ENCODE results near the gene DSCAM.

Gene DSCAM

GRCh38 chr21:40688106-40688864 is 158.7 kb downstream of the DSCAM start:
- H3K27ac ChIP-seq (ENCODE audit: low read depth, low read length, severe bottlenecking): peak overlapping the region; percentile 60
- peaks cover 4% of the 10 kb centered on the region for H3K4me1 ChIP-seq (ENCODE audit: control insufficient read depth, insufficient read depth, low read length, poor library complexity, severe bottlenecking)
- no CpG with 5 or more reads among the region's 5 CpGs for WGBS, 2 experiments (ENCODE audit: insufficient coverage in 2 of 2)
- no peaks in the 10 kb centered on the region for H3K9me3 ChIP-seq (ENCODE audit: control insufficient read depth, low read length)
- H3K4me3 ChIP-seq (ENCODE audit: extremely low read depth, insufficient read depth, low read length, poor library complexity, severe bottlenecking): no peak overlapping the region
- H3K36me3 ChIP-seq (ENCODE audit: control insufficient read depth, insufficient read depth, low read length): no peaks in the 10 kb centered on the region

GRCh38 chr21:40687625-40688024 is 159.3 kb downstream of the DSCAM start:
- Histone ChIP-seq H3K9me3 (ENCODE audit: control insufficient read depth, low read length) (no peaks in the 10 kb centered on the region), H3K36me3 (ENCODE audit: control insufficient read depth, insufficient read depth, low read length) (no peaks in the 10 kb centered on the region), H3K27ac (ENCODE audit: low read depth, low read length, severe bottlenecking) (peak overlapping the region; percentile 60), H3K4me1 (ENCODE audit: control insufficient read depth, insufficient read depth, low read length, poor library complexity, severe bottlenecking) (peaks cover 4% of the 10 kb centered on the region), H3K4me3 (ENCODE audit: extremely low read depth, insufficient read depth, low read length, poor library complexity, severe bottlenecking) (no peak overlapping the region)
- 37 to 100% methylated on average over 1 to 3 of the region's 4 CpGs for WGBS, 2 experiments (ENCODE audit: insufficient coverage in 2 of 2)

- 75 to 80% methylated on average over 2 to 3 of the region's 5 CpGs for WGBS, 2 experiments (ENCODE audit: insufficient coverage in 2 of 2)
- H3K4me3 ChIP-seq (ENCODE audit: extremely low read depth, insufficient read depth, low read length, poor library complexity, severe bottlenecking): no peak overlapping the region
- peaks cover 4% of the 10 kb centered on the region for H3K4me1 ChIP-seq (ENCODE audit: control insufficient read depth, insufficient read depth, low read length, poor library complexity, severe bottlenecking)
- H3K9me3 ChIP-seq (ENCODE audit: control insufficient read depth, low read length): no peaks in the 10 kb centered on the region
- no peaks in the 10 kb centered on the region for H3K36me3 ChIP-seq (ENCODE audit: control insufficient read depth, insufficient read depth, low read length)
- H3K27ac ChIP-seq (ENCODE audit: low read depth, low read length, severe bottlenecking): no peak overlapping the region
Observed at GRCh38 chr21:40686526-40686925, 160.4 kb downstream of the DSCAM start.

- no peaks in the 10 kb centered on the region for H3K36me3 ChIP-seq (ENCODE audit: control insufficient read depth, insufficient read depth, low read length)
- peaks cover 4% of the 10 kb centered on the region for H3K4me1 ChIP-seq (ENCODE audit: control insufficient read depth, insufficient read depth, low read length, poor library complexity, severe bottlenecking)
- 94 to 97% methylated on average over 2 to 3 of the region's 3 CpGs for WGBS, 2 experiments (ENCODE audit: insufficient coverage in 2 of 2)
- no peak overlapping the region for H3K27ac ChIP-seq (ENCODE audit: low read depth, low read length, severe bottlenecking)
- no peak overlapping the region for H3K4me3 ChIP-seq (ENCODE audit: extremely low read depth, insufficient read depth, low read length, poor library complexity, severe bottlenecking)
- H3K9me3 ChIP-seq (ENCODE audit: control insufficient read depth, low read length): no peaks in the 10 kb centered on the region
Observed at GRCh38 chr21:40685141-40685540, 161.8 kb downstream of the DSCAM start.

- Histone ChIP-seq H3K9me3 (ENCODE audit: control insufficient read depth, low read length) (no peaks in the 10 kb centered on the region), H3K27ac (ENCODE audit: low read depth, low read length, severe bottlenecking) (no peak overlapping the region), H3K4me1 (ENCODE audit: control insufficient read depth, insufficient read depth, low read length, poor library complexity, severe bottlenecking) (peaks cover 4% of the 10 kb centered on the region), H3K36me3 (ENCODE audit: control insufficient read depth, insufficient read depth, low read length) (no peaks in the 10 kb centered on the region), H3K4me3 (ENCODE audit: extremely low read depth, insufficient read depth, low read length, poor library complexity, severe bottlenecking) (no peak overlapping the region)
- 100% methylated on average over 1 of the region's 2 CpGs; no CpG with 5 or more reads in 1 of the 2 experiments for WGBS, 2 experiments (ENCODE audit: insufficient coverage in 2 of 2)
Observed at GRCh38 chr21:40684726-40685125, 162.2 kb downstream of the DSCAM start.

GRCh38 chr21:40683349-40683748 is 163.6 kb downstream of the DSCAM start:
- 85% methylated on average over 5 of the region's 5 CpGs for WGBS, 2 experiments (ENCODE audit: insufficient coverage in 2 of 2)
- Histone ChIP-seq H3K9me3 (ENCODE audit: control insufficient read depth, low read length) (no peaks in the 10 kb centered on the region), H3K4me3 (ENCODE audit: extremely low read depth, insufficient read depth, low read length, poor library complexity, severe bottlenecking) (no peak overlapping the region), H3K27ac (ENCODE audit: low read depth, low read length, severe bottlenecking) (no peak overlapping the region), H3K36me3 (ENCODE audit: control insufficient read depth, insufficient read depth, low read length) (no peaks in the 10 kb centered on the region), H3K4me1 (ENCODE audit: control insufficient read depth, insufficient read depth, low read length, poor library complexity, severe bottlenecking) (no peaks in the 10 kb centered on the region)

GRCh38 chr21:40681164-40681859 is 165.6 kb downstream of the DSCAM start:
- Histone ChIP-seq H3K27ac (ENCODE audit: low read depth, low read length, severe bottlenecking) (no peak overlapping the region), H3K4me1 (ENCODE audit: control insufficient read depth, insufficient read depth, low read length, poor library complexity, severe bottlenecking) (no peaks in the 10 kb centered on the region), H3K4me3 (ENCODE audit: extremely low read depth, insufficient read depth, low read length, poor library complexity, severe bottlenecking) (no peak overlapping the region), H3K36me3 (ENCODE audit: control insufficient read depth, insufficient read depth, low read length) (no peaks in the 10 kb centered on the region), H3K9me3 (ENCODE audit: control insufficient read depth, low read length) (no peaks in the 10 kb centered on the region)
- 89 to 100% methylated on average over 3 to 9 of the region's 9 CpGs for WGBS, 2 experiments (ENCODE audit: insufficient coverage in 2 of 2)

GRCh38 chr21:40680311-40680710 is 166.6 kb downstream of the DSCAM start:
- no peaks in the 10 kb centered on the region for H3K9me3 ChIP-seq (ENCODE audit: control insufficient read depth, low read length)
- H3K36me3 ChIP-seq (ENCODE audit: control insufficient read depth, insufficient read depth, low read length): no peaks in the 10 kb centered on the region
- WGBS, 2 experiments (ENCODE audit: insufficient coverage in 2 of 2): 60% methylated on average over 1 of the region's 1 CpG; no CpG with 5 or more reads in 1 of the 2 experiments
- no peaks in the 10 kb centered on the region for H3K4me1 ChIP-seq (ENCODE audit: control insufficient read depth, insufficient read depth, low read length, poor library complexity, severe bottlenecking)
- H3K4me3 ChIP-seq (ENCODE audit: extremely low read depth, insufficient read depth, low read length, poor library complexity, severe bottlenecking): no peak overlapping the region
- H3K27ac ChIP-seq (ENCODE audit: low read depth, low read length, severe bottlenecking): no peak overlapping the region

GRCh38 chr21:40678681-40679284 is 168.2 kb downstream of the DSCAM start:
- Histone ChIP-seq H3K4me3 (ENCODE audit: extremely low read depth, insufficient read depth, low read length, poor library complexity, severe bottlenecking) (no peak overlapping the region), H3K9me3 (ENCODE audit: control insufficient read depth, low read length) (no peaks in the 10 kb centered on the region), H3K36me3 (ENCODE audit: control insufficient read depth, insufficient read depth, low read length) (no peaks in the 10 kb centered on the region), H3K27ac (ENCODE audit: low read depth, low read length, severe bottlenecking) (no peak overlapping the region), H3K4me1 (ENCODE audit: control insufficient read depth, insufficient read depth, low read length, poor library complexity, severe bottlenecking) (no peaks in the 10 kb centered on the region)
- WGBS, 2 experiments (ENCODE audit: insufficient coverage in 2 of 2): 92 to 94% methylated on average over 4 of the region's 8 CpGs

- no peaks in the 10 kb centered on the region for H3K9me3 ChIP-seq (ENCODE audit: control insufficient read depth, low read length)
- H3K27ac ChIP-seq (ENCODE audit: low read depth, low read length, severe bottlenecking): no peak overlapping the region
- 97 to 98% methylated on average over 7 to 8 of the region's 8 CpGs for WGBS, 2 experiments (ENCODE audit: insufficient coverage in 2 of 2)
- H3K4me1 ChIP-seq (ENCODE audit: control insufficient read depth, insufficient read depth, low read length, poor library complexity, severe bottlenecking): no peaks in the 10 kb centered on the region
- no peaks in the 10 kb centered on the region for H3K36me3 ChIP-seq (ENCODE audit: control insufficient read depth, insufficient read depth, low read length)
- H3K4me3 ChIP-seq (ENCODE audit: extremely low read depth, insufficient read depth, low read length, poor library complexity, severe bottlenecking): no peak overlapping the region
Observed at GRCh38 chr21:40675017-40675416, 171.9 kb downstream of the DSCAM start.
